Measurements from ENCODE around the gene PLEKHH1. TPM values are rescaled to one million over a fixed set of nuclear protein-coding genes. Genes with fewer than 3 reads are reported as not detected.

The PLEKHH1 gene
- total RNA-seq, 1 donor from 2014 or later = 3.3 TPM

GRCh38 chr14:67495827-67496226, 37.3 kb upstream of the PLEKHH1 start:
- Histone ChIP-seq H3K4me1 (ENCODE audit: insufficient read depth, low read length) (no peaks in the 10 kb centered on the region), H3K79me2 (ENCODE audit: insufficient read depth, low read length) (no peaks in the 10 kb centered on the region), H2AFZ (ENCODE audit: low read depth, low read length) (no peak overlapping the region), H3K9ac (ENCODE audit: low read length) (no peak overlapping the region), H3K27me3 (ENCODE audit: insufficient read depth, low read length) (peaks cover 6% of the 10 kb centered on the region), H3K4me2 (ENCODE audit: low read length) (no peak overlapping the region), H3K36me3 (ENCODE audit: insufficient read depth, low read length) (no peaks in the 10 kb centered on the region), H3K4me3 (ENCODE audit: insufficient read depth, low read depth, low read length) (no peak overlapping the region), H3K9me3 (ENCODE audit: insufficient read depth, low read depth, low read length) (peaks cover 14% of the 10 kb centered on the region), H4K20me1 (ENCODE audit: insufficient read depth, low read length) (no peaks in the 10 kb centered on the region), H3K27ac (ENCODE audit: low read depth, low read length) (no peak overlapping the region)
- no peak for FAIRE-seq
- Mint-ChIP-seq H3K9me3 (ENCODE audit: unreplicated experiment) (peaks cover 13% of the 10 kb centered on the region), H3K4me1 (ENCODE audit: low read depth, unreplicated experiment) (no peaks in the 10 kb centered on the region), H3K36me3 (ENCODE audit: low read depth, unreplicated experiment) (no peaks in the 10 kb centered on the region), H3K27me3 (ENCODE audit: low read depth, unreplicated experiment) (no peaks in the 10 kb centered on the region), H3K27ac (ENCODE audit: unreplicated experiment) (no peak overlapping the region), H3K4me3 (ENCODE audit: unreplicated experiment) (no peak overlapping the region)
- no peak for DNase-seq (ENCODE audit: low read depth)
- TF ChIP-seq CTCF (IDR thresholded peaks at IDR 0.05; ENCODE audit: insufficient read depth, low read depth, low read length) (no peak), EZH2 (IDR thresholded peaks at IDR 0.05; ENCODE audit: insufficient read depth, low read length) (no peak)

GRCh38 chr14:67497216-67497615, 35.9 kb upstream of the PLEKHH1 start:
- no peak overlapping the region for H2AFZ ChIP-seq (ENCODE audit: low read depth, low read length)
- Mint-ChIP-seq H3K27me3 (ENCODE audit: low read depth, unreplicated experiment) (no peaks in the 10 kb centered on the region), H3K27ac (ENCODE audit: unreplicated experiment) (no peak overlapping the region), H3K9me3 (ENCODE audit: unreplicated experiment) (peaks cover 10% of the 10 kb centered on the region), H3K4me1 (ENCODE audit: low read depth, unreplicated experiment) (no peaks in the 10 kb centered on the region), H3K4me3 (ENCODE audit: unreplicated experiment) (no peak overlapping the region), H3K36me3 (ENCODE audit: low read depth, unreplicated experiment) (no peaks in the 10 kb centered on the region)
- FAIRE-seq (no peak), DNase-seq (ENCODE audit: low read depth) (no peak)
- H3K4me3 ChIP-seq (ENCODE audit: insufficient read depth, low read depth, low read length) = no peak overlapping the region
- H3K27ac ChIP-seq (ENCODE audit: low read depth, low read length) = no peak overlapping the region
- H3K9me3 ChIP-seq (ENCODE audit: insufficient read depth, low read depth, low read length) = peaks cover 14% of the 10 kb centered on the region
- H4K20me1 ChIP-seq (ENCODE audit: insufficient read depth, low read length) = no peaks in the 10 kb centered on the region
- H3K27me3 ChIP-seq (ENCODE audit: insufficient read depth, low read length) = peaks cover 6% of the 10 kb centered on the region
- H3K4me1 ChIP-seq (ENCODE audit: insufficient read depth, low read length) = no peaks in the 10 kb centered on the region
- H3K9ac ChIP-seq (ENCODE audit: low read length) = no peak overlapping the region
- no peak overlapping the region for H3K4me2 ChIP-seq (ENCODE audit: low read length)
- TF ChIP-seq CTCF (IDR thresholded peaks at IDR 0.05; ENCODE audit: insufficient read depth, low read depth, low read length) (no peak), EZH2 (IDR thresholded peaks at IDR 0.05; ENCODE audit: insufficient read depth, low read length) (no peak)
- H3K36me3 ChIP-seq (ENCODE audit: insufficient read depth, low read length) = no peaks in the 10 kb centered on the region
- H3K79me2 ChIP-seq (ENCODE audit: insufficient read depth, low read length) = no peaks in the 10 kb centered on the region

GRCh38 chr14:67497716-67498115, 35.4 kb upstream of the PLEKHH1 start:
- H3K27ac Mint-ChIP-seq (ENCODE audit: unreplicated experiment) = no peak overlapping the region
- H3K27me3 Mint-ChIP-seq (ENCODE audit: low read depth, unreplicated experiment) = no peaks in the 10 kb centered on the region
- peaks cover 10% of the 10 kb centered on the region for H3K9me3 Mint-ChIP-seq (ENCODE audit: unreplicated experiment)
- Histone ChIP-seq H3K9me3 (ENCODE audit: insufficient read depth, low read depth, low read length) (peaks cover 14% of the 10 kb centered on the region), H3K79me2 (ENCODE audit: insufficient read depth, low read length) (no peaks in the 10 kb centered on the region), H3K9ac (ENCODE audit: low read length) (no peak overlapping the region), H3K36me3 (ENCODE audit: insufficient read depth, low read length) (no peaks in the 10 kb centered on the region), H3K27me3 (ENCODE audit: insufficient read depth, low read length) (peaks cover 6% of the 10 kb centered on the region), H3K27ac (ENCODE audit: low read depth, low read length) (no peak overlapping the region), H3K4me3 (ENCODE audit: insufficient read depth, low read depth, low read length) (no peak overlapping the region), H2AFZ (ENCODE audit: low read depth, low read length) (no peak overlapping the region), H3K4me2 (ENCODE audit: low read length) (no peak overlapping the region), H4K20me1 (ENCODE audit: insufficient read depth, low read length) (no peaks in the 10 kb centered on the region), H3K4me1 (ENCODE audit: insufficient read depth, low read length) (no peaks in the 10 kb centered on the region)
- no peaks in the 10 kb centered on the region for H3K4me1 Mint-ChIP-seq (ENCODE audit: low read depth, unreplicated experiment)
- DNase-seq (ENCODE audit: low read depth) (no peak), FAIRE-seq (no peak)
- H3K36me3 Mint-ChIP-seq (ENCODE audit: low read depth, unreplicated experiment) = no peaks in the 10 kb centered on the region
- H3K4me3 Mint-ChIP-seq (ENCODE audit: unreplicated experiment) = no peak overlapping the region
- no peak for TF ChIP-seq EZH2 (IDR thresholded peaks at IDR 0.05; ENCODE audit: insufficient read depth, low read length)
- TF ChIP-seq CTCF (IDR thresholded peaks at IDR 0.05; ENCODE audit: insufficient read depth, low read depth, low read length) = no peak
